Psoas muscle (tissue), 8 donors: Measurements from ENCODE around the gene ZDHHC21. TPM values are rescaled to one million over a fixed set of nuclear protein-coding genes. Genes with fewer than 3 reads are reported as not detected.

Experiments
- ATAC-seq, 4 donors: fragments of 200-7000 bp; cut with Tn5 transposase; one replicate each; pipeline ENCODE4 v1.9.1; 2020; ENCODE audit warnings: moderate library complexity in 3 of 4, mild to moderate bottlenecking in 2 of 4
- DNase-seq, 2 donors: peaks; one replicate each; pipeline ENCODE4 v3.0.0-alpha.2; 2020
- H3K27ac ChIP-seq: fragments of 200-600 bp; one replicate; pipeline ENCODE4 v1.8.0; 2022
- H3K27me3 ChIP-seq, 3 donors: fragments of 200-600 bp in 1 of 3; one replicate each; pipeline versions ENCODE4 v1.6.1 to v1.8.0; 2013 to 2022; ENCODE audit warnings: low read length in 2 of 3, mild to moderate bottlenecking in 2 of 3, moderate library complexity in 1 of 3; ENCODE audit not compliant: insufficient read depth in 3 of 3
- H3K36me3 ChIP-seq, 2 donors: fragments of 200-600 bp in 1 of 2; one replicate each; pipeline versions ENCODE4 v1.6.1 to v1.8.0; 2013 to 2022; ENCODE audit warnings: low read depth in 1 of 2, mild to moderate bottlenecking in 1 of 2, moderate library complexity in 1 of 2; ENCODE audit not compliant: insufficient read depth in 1 of 2
- H3K4me1 ChIP-seq: fragments of 200-600 bp; one replicate; pipeline ENCODE4 v1.8.0; 2022
- H3K4me3 ChIP-seq: fragments of 200-600 bp; one replicate; pipeline ENCODE4 v1.8.0; 2022; ENCODE audit warnings: mild to moderate bottlenecking
- H3K9me3 ChIP-seq: fragments of 200-600 bp; one replicate; pipeline ENCODE4 v1.8.0; 2022
- CTCF ChIP-seq: fragments of 200-600 bp; IDR thresholded peaks from one replicate; pipeline ENCODE4 v1.8.0; 2022; ENCODE audit warnings: antibody characterized with exemption
- WGBS, 3 donors: extraction: QIAGEN DNeasy Blood & Tissue Kit; methylation state at CpG; one replicate each; pipeline versions ENCODE4 v1.1.6 to v1.1.7; 2013; 5-methylcytosine and 5-hydroxymethylcytosine counted together
- intact Hi-C, 2 donors: fragments of 100-400 bp; cut with DNase I; formaldehyde crosslinking; loops; one replicate each; pipeline versions ENCODE4 v1.11.0 to v1.14.2; 2022
- polyA plus RNA-seq, 3 donors: library from polyadenylated mRNA; stranded (reverse); fragments of 200-250 nt; gene quantifications; one replicate each; pipeline ENCODE4 v1.2.3, GENCODE V29; 2013
- total RNA-seq, 4 donors: library from RNA; stranded (reverse); fragmentation: NEBNext Ultra II Directional in 2 of 4; extraction: Animal tissue kit (Norgen Biotek cat#: 25700) in 2 of 4; gene quantifications; one replicate each; pipeline versions ENCODE4 v1.2.1 to v1.2.4, GENCODE V29; 2021 to 2023
- donor health status: healthy with polysubstance abuse.
- donor health status: DM: no; HTN: no; CAD: no; lungs with moderate emphysema.
- donor health status: Bipolar disorder and iron deficiency.
- donor health status: healthy.
- donor health status: DM: yes; HTN: yes; CAD: no.
- donor health status: DM: no; HTN: no; CAD: no.
- donor health status: DM: no; HTN: no; CAD: no.
- donor health status: DM: yes; HTN: yes; CAD: no.

Gene ZDHHC21
- total and polyA plus RNA-seq, 7 donors: 2.2 to 9.9 (median 5.4) TPM

GRCh38 chr9:14616188-14616982, 76.8 kb downstream of the ZDHHC21 start:
- no peaks in the 10 kb centered on the region for H3K9me3 ChIP-seq
- H3K4me1 ChIP-seq: no peaks in the 10 kb centered on the region
- no peak overlapping the region for H3K27ac ChIP-seq
- no peaks in the 10 kb centered on the region for H3K27me3 ChIP-seq
- peaks cover 0 to 16% of the 10 kb centered on the region in 2 donors for H3K36me3 ChIP-seq
- peak; percentile 67 for TF ChIP-seq CTCF
- ATAC-seq (peak in 3 of 4 donors; percentile 42 to 72 (median 50)), DNase-seq (no peak)
- intact Hi-C loops: loop anchor here (2.0 to 10.0 kb wide), 3 partner anchors 151 to 518 kb away; no protein-coding TSS in a partner anchor
- WGBS, 3 donors: 55 to 61% (median 58%) methylated on average over 3 of the region's 3 CpGs
- no peak overlapping the region for H3K4me3 ChIP-seq

- no peak for TF ChIP-seq CTCF
These were observed 84.7 kb downstream of the ZDHHC21 start for GRCh38 chr9:14608540-14608939.

GRCh38 chr9:14597171-14597799, 95.9 kb downstream of the ZDHHC21 start:
- ATAC-seq: no peak
- peaks cover 16% of the 10 kb centered on the region for H3K9me3 ChIP-seq
- 96 to 97% (median 97%) methylated on average over 7 of the region's 7 CpGs for WGBS, 3 donors
- TF ChIP-seq CTCF: no peak
- H3K4me3 ChIP-seq: no peak overlapping the region
- no peaks in the 10 kb centered on the region for H3K27me3 ChIP-seq
- peaks cover 0 to 8% of the 10 kb centered on the region in 2 donors for H3K36me3 ChIP-seq
- H3K4me1 ChIP-seq: no peaks in the 10 kb centered on the region
- intact Hi-C loops: no loop called here
- H3K27ac ChIP-seq: no peak overlapping the region
- no peak for DNase-seq

More at GRCh38 chr9:14608540-14608939, 84.7 kb downstream of the ZDHHC21 start:
- no peaks in the 10 kb centered on the region for H3K4me1 ChIP-seq
- ATAC-seq (no peak), DNase-seq (no peak)
- no peaks in the 10 kb centered on the region for H3K9me3 ChIP-seq
- H3K4me3 ChIP-seq: no peak overlapping the region
- 82 to 88% (median 85%) methylated on average over 2 of the region's 2 CpGs for WGBS, 3 donors
- H3K36me3 ChIP-seq: no peaks in the 10 kb centered on the region
- no peaks in the 10 kb centered on the region for H3K27me3 ChIP-seq
- intact Hi-C loops: no loop called here
- H3K27ac ChIP-seq: no peak overlapping the region

- Histone ChIP-seq H3K27ac (no peak overlapping the region), H3K27me3 (no peaks in the 10 kb centered on the region), H3K36me3 (peaks cover 0 to 13% of the 10 kb centered on the region in 2 donors), H3K9me3 (peaks cover 4% of the 10 kb centered on the region), H3K4me1 (no peaks in the 10 kb centered on the region), H3K4me3 (no peak overlapping the region)
- ATAC-seq (no peak), DNase-seq (no peak)
- WGBS, 3 donors: 96 to 98% (median 97%) methylated on average over 3 of the region's 3 CpGs
- no peak for TF ChIP-seq CTCF
- intact Hi-C loops: no loop called here
These were observed 99.8 kb downstream of the ZDHHC21 start for GRCh38 chr9:14593406-14593805.
